ENCODE results near the gene NRCAM.

- TF ChIP-seq GATA2 (IDR thresholded peaks at IDR 0.05; ENCODE audit: low read depth, low read length) (no peak), GATA3 (IDR thresholded peaks at IDR 0.05; ENCODE audit: low read depth, low read length) (no peak)
Measured at GRCh38 chr7:108441392-108441955, 14.8 kb downstream of the NRCAM start.
